Mucosa of stomach (tissue), 1 donor: ENCODE data around the gene ATG12.
"Not testable (repeated sequence)": the region's sequence is repeated elsewhere in the genome, so short reads cannot be mapped to it uniquely, and the experiment has no call there.

Experiments
- H3K27me3 ChIP-seq: one replicate; pipeline ENCODE4 v1.7.0; 2013; ENCODE audit warnings: mild to moderate bottlenecking, low read length; ENCODE audit not compliant: control insufficient read depth, insufficient read depth
- H3K36me3 ChIP-seq: one replicate; pipeline ENCODE4 v1.7.0; 2013; ENCODE audit warnings: low read length; ENCODE audit not compliant: control insufficient read depth, insufficient read depth
- H3K4me1 ChIP-seq: one replicate; pipeline ENCODE4 v1.7.0; 2013; ENCODE audit warnings: mild to moderate bottlenecking, low read length; ENCODE audit not compliant: control insufficient read depth, insufficient read depth
- H3K4me3 ChIP-seq: one replicate; pipeline ENCODE4 v1.7.0; 2013; ENCODE audit warnings: low read length
- H3K9ac ChIP-seq: one replicate; pipeline ENCODE4 v1.7.0; 2013; ENCODE audit warnings: mild to moderate bottlenecking, low read length, moderate library complexity
- H3K9me3 ChIP-seq: one replicate; pipeline ENCODE4 v1.7.0; 2013; ENCODE audit warnings: mild to moderate bottlenecking, low read length, moderate library complexity; ENCODE audit not compliant: control insufficient read depth
- donor health status: Pancreatic carcinoma.

Gene ATG12

DNA sequence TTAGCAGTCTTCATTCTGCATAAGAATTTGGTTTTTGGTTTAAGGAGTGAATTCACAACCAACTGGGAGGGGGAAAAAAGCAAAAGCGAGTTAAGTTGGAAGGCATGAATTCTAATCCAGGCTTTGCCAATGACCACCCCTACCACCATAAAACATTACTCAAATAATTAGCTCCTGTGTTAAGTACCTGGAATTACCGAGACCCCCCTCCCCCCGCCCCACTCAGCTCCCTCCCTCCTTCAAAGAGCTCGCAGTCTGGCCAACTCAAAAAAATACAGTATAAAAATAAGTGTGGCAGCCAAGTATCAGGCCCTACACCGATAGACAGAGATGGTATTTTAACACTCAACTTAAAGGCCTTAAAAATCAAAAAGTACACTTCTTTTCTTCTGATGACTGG is 492 bp downstream of the ATG12 start:
- no peaks in the 10 kb centered on the region for H3K9me3 ChIP-seq
- H3K4me3 ChIP-seq, result peak overlapping the region; percentile 88
- H3K27me3 ChIP-seq, result no peaks in the 10 kb centered on the region
- peaks cover 25% of the 10 kb centered on the region for H3K4me1 ChIP-seq
- peak overlapping the region; percentile 91 for H3K9ac ChIP-seq
- no peaks in the 10 kb centered on the region for H3K36me3 ChIP-seq

- peaks cover 16% of the 10 kb centered on the region for H3K4me1 ChIP-seq
- no peaks in the 10 kb centered on the region for H3K9me3 ChIP-seq
Observed at GRCh38 chr5:115838885-115839518, 2.4 kb downstream of the ATG12 start.

DNA sequence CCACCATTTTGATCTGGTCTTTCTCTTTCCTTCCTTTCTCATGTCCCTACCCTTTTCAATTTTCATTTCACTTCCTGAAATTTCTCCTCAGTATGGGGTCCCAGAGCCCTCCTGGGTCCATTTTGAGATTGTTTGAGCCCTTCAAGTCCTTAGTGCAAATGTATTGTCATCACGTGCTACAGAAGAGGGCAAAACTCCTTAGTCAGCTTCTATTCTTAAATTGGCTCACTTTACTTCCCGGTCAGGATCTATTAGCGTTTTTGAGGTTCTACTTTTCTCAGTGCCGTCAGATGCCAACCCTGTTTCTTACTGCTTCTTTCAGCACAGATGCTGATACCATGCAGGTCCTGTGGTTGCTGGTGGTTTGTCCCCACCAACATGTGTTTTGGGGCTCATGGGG is 5.9 kb downstream of the ATG12 start:
- H3K9ac ChIP-seq, result no peak overlapping the region
- H3K4me3 ChIP-seq, result no peak overlapping the region
- no peaks in the 10 kb centered on the region for H3K27me3 ChIP-seq
- H3K9me3 ChIP-seq, result no peaks in the 10 kb centered on the region
- H3K4me1 ChIP-seq, result peaks cover 9% of the 10 kb centered on the region
- no peaks in the 10 kb centered on the region for H3K36me3 ChIP-seq

More at GRCh38 chr5:115838885-115839518, 2.4 kb downstream of the ATG12 start:
- no peaks in the 10 kb centered on the region for H3K27me3 ChIP-seq
- no peak overlapping the region for H3K4me3 ChIP-seq
- H3K36me3 ChIP-seq, result no peaks in the 10 kb centered on the region
- no peak overlapping the region for H3K9ac ChIP-seq

DNA sequence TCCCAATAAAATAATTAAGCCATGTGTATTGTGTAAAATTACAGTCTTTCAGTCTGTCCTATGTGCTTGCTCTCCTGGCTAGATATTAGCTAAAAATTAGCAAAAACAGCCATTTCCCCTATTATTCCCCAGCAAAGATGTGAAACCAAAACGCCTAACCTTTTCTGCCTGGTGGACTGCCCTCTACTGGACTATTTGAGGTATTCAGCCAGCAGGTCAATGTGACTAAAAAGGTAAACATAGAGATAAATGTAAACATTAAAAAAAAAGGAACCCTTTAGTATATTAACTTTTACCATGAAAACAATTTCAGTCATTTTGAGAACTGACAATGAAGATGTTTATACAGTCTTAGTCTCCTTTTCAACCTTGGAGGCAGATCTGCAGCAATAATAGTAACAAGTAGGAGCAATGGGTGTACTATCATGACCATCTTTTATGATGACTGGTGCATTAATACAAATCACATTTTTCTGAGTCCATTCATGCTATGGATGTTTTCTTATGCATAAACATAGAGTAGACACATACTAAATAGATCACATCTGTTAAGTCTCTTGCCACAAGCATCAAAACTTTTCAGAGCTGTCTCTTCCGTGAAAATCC is 10.1 kb downstream of the ATG12 start:
- H3K9ac ChIP-seq, result no peak overlapping the region
- H3K4me3 ChIP-seq, result no peak overlapping the region
- H3K36me3 ChIP-seq, result no peaks in the 10 kb centered on the region
- no peaks in the 10 kb centered on the region for H3K4me1 ChIP-seq
- no peaks in the 10 kb centered on the region for H3K9me3 ChIP-seq
- H3K27me3 ChIP-seq, result no peaks in the 10 kb centered on the region

- no peak overlapping the region for H3K9ac ChIP-seq
- H3K9me3 ChIP-seq, result no peaks in the 10 kb centered on the region
- no peak overlapping the region for H3K4me3 ChIP-seq
- H3K36me3 ChIP-seq, result no peaks in the 10 kb centered on the region
- no peaks in the 10 kb centered on the region for H3K4me1 ChIP-seq
- H3K27me3 ChIP-seq, result no peaks in the 10 kb centered on the region
Observed at GRCh38 chr5:115829913-115830312, 11.5 kb downstream of the ATG12 start.

GRCh38 chr5:115825948-115826347 is 15.4 kb downstream of the ATG12 start:
- H3K27me3 ChIP-seq, result no peaks in the 10 kb centered on the region
- no peaks in the 10 kb centered on the region for H3K9me3 ChIP-seq
- no peaks in the 10 kb centered on the region for H3K36me3 ChIP-seq
- no peaks in the 10 kb centered on the region for H3K4me1 ChIP-seq
- no peak overlapping the region for H3K9ac ChIP-seq
- no peak overlapping the region for H3K4me3 ChIP-seq

GRCh38 chr5:115824983-115825382 is 16.4 kb downstream of the ATG12 start:
- H3K9ac ChIP-seq, H3K4me1 ChIP-seq: not testable (repeated sequence)

DNA sequence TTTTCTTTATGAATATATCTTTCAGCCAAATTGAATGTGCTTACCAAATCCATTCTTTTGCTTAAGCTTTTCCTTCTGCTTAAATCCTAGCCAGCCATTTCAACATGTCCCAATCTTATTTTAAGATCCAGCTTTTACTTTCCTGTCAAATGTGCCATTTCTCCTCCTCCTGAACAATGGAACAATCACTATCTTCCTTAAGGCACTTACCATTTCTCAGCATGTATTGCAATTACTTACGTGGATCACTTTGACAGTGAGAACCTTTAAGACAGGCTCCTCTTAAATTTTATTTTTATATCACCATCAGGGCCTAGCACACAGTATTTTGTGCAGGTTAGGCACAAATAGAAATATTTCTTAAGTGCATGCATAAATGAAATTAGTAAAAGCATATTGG is 20.5 kb downstream of the ATG12 start:
- H3K4me1 ChIP-seq, result peaks cover 7% of the 10 kb centered on the region

More at GRCh38 chr5:115824983-115825382, 16.4 kb downstream of the ATG12 start:
- H3K27me3 ChIP-seq, H3K4me3 ChIP-seq, H3K9me3 ChIP-seq, H3K36me3 ChIP-seq: not testable (repeated sequence)

GRCh38 chr5:115818821-115819220 is 22.5 kb downstream of the ATG12 start:
- Histone ChIP-seq H3K9ac (no peak overlapping the region), H3K4me1 (peaks cover 11% of the 10 kb centered on the region), H3K9me3 (no peaks in the 10 kb centered on the region), H3K27me3 (peaks cover 41% of the 10 kb centered on the region), H3K4me3 (no peak overlapping the region), H3K36me3 (no peaks in the 10 kb centered on the region)

More for the DNA sequence above, 20.5 kb downstream of the ATG12 start:
- Histone ChIP-seq H3K9me3 (no peaks in the 10 kb centered on the region), H3K9ac (no peak overlapping the region), H3K36me3 (no peaks in the 10 kb centered on the region), H3K4me3 (no peak overlapping the region), H3K27me3 (peaks cover 22% of the 10 kb centered on the region)

DNA sequence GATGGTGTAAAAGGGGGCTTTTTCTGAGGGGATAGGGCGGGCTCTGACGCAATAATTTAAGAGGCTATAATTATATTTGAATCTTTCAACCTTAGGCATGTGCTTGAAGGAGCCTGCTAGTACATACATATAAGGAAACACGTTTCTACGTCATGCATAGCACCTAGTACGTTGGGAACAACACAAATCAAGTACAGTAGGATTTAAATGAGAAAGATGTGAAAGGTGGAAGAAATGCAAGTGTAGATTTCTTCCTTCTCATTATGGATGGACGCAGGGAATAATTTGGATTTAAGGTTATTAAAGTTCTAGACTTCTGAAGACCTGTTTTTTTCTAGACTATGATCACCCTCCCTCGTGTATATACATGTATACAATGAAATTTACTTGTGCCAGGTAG is 24.0 kb downstream of the ATG12 start:
- peaks cover 48% of the 10 kb centered on the region for H3K27me3 ChIP-seq
- no peaks in the 10 kb centered on the region for H3K9me3 ChIP-seq
- no peaks in the 10 kb centered on the region for H3K36me3 ChIP-seq
- no peak overlapping the region for H3K4me3 ChIP-seq
- no peak overlapping the region for H3K9ac ChIP-seq
- H3K4me1 ChIP-seq, result peaks cover 11% of the 10 kb centered on the region

DNA sequence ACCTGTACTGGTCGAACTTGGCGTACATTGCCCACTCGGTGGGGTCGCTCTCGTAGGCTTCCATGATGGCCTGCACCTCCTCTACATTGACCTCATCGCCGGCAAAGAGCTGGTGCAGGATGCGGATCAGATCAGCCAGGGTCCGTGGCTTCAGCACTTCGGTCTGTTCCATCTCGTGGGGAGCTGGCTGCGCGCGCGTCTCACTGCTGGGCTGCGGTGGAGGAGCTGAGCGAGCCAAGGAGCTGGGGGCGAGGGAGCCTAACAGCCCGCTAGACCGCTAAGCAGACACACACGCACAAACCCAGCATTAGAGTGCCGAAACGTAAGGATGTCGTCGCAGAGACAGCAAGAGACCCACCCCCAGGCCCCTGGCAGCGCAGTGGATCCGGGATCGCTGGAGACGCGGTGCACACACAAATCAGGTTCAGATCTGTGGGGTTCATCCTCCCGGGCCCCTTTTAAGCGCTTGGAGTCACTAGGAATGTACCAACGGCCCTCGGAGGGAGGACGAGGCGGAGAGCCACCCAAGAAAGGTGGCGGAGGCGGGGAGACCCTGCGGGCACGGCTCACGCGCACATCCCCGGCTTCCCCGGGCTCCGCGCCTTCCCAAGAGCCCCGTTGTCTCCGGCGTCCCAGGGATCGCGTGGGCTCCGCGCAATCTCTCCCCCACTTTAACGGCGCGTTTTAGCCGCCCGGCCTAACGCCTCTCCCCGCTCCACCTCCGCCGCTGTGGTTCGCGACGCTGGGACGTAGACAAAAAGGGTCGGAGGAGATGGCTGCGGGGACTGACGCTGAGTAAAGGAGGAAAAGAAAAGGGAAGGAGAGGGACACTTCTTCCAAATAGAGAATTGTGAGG is 24.9 kb downstream of the ATG12 start, which contains the start of gene CDO1:
CDO1 (minus strand) TSS at position 434 of the 856 bp plus-strand sequence; CDS start at position 172, 262 bp downstream.
- H3K4me3 ChIP-seq, result peak within 1 kb of the TSS; percentile 34
- no peaks in the 10 kb centered on the region for H3K36me3 ChIP-seq
- H3K4me1 ChIP-seq, result peaks cover 11% of the 10 kb centered on the region
- no peaks in the 10 kb centered on the region for H3K9me3 ChIP-seq
- peak within 1 kb of the TSS; percentile 45 for H3K9ac ChIP-seq
- peaks cover 48% of the 10 kb centered on the region for H3K27me3 ChIP-seq

- peak overlapping the region; percentile 34 for H3K4me3 ChIP-seq
- no peaks in the 10 kb centered on the region for H3K36me3 ChIP-seq
- H3K4me1 ChIP-seq, result peaks cover 11% of the 10 kb centered on the region
- no peaks in the 10 kb centered on the region for H3K9me3 ChIP-seq
- H3K9ac ChIP-seq, result no peak overlapping the region
- peaks cover 48% of the 10 kb centered on the region for H3K27me3 ChIP-seq
Observed at GRCh38 chr5:115815693-115816225, 25.6 kb downstream of the ATG12 start.
